ENCODE results near the gene BEND2. TPM values are rescaled to one million over a fixed set of nuclear protein-coding genes. Genes with fewer than 3 reads are reported as not detected.
A peak's percentile ranks its signal among the peaks of the same experiment; 100 is the strongest.

The BEND2 gene
- total RNA-seq, 3 donors from 2014 or later (not counting 1 experiment from before 2014, with no cell fraction given): 0.16 to 1.3 (median 0.48) TPM

DNA sequence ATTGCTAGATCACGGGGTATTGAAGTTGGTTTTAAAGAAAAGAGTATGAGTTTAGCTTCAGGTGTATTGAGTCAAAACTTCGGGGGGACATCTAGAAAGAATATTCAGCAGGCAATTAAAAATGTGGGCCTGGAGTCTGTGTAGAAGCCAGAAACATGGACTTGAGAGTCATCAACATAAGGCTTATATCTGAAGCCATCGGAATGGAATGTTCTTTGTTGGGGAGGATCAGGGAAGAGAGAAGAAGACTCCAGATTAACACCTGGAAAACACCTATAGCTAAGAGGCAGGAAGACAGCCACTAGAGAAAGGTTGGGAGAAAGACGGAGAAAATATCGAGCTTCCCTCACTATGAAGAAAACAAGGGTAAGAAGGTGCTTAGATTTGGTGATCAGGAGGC lies 69.5 kb downstream of the BEND2 start:
- WGBS (ENCODE audit: insufficient coverage): 79% methylated on average over 1 of the region's 5 CpGs

DNA sequence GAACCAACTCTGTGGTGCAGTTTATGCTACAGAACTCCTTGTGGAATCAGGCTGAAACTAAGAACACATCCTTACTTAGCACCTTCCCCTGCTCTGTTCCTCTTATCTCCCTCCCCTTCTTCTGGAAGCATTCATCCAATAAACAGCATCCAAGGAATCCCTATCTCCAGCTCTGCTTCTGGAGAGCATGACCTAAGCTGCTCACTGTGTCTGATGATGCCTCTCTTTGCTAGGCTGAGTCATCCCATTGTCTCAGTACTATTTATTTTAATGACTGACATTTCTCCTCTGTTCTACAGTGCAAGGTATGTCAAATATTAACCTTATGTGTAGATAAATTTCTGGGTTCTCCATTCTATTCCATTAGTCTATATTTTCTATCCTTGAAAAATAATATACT lies 71.2 kb downstream of the BEND2 start:
- no peaks in the 10 kb centered on the region for H3K4me1 Mint-ChIP-seq
- TF ChIP-seq, protein P1, sequence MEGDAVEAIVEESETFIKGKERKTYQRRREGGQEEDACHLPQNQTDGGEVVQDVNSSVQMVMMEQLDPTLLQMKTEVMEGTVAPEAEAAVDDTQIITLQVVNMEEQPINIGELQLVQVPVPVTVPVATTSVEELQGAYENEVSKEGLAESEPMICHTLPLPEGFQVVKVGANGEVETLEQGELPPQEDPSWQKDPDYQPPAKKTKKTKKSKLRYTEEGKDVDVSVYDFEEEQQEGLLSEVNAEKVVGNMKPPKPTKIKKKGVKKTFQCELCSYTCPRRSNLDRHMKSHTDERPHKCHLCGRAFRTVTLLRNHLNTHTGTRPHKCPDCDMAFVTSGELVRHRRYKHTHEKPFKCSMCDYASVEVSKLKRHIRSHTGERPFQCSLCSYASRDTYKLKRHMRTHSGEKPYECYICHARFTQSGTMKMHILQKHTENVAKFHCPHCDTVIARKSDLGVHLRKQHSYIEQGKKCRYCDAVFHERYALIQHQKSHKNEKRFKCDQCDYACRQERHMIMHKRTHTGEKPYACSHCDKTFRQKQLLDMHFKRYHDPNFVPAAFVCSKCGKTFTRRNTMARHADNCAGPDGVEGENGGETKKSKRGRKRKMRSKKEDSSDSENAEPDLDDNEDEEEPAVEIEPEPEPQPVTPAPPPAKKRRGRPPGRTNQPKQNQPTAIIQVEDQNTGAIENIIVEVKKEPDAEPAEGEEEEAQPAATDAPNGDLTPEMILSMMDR (IDR thresholded peaks at IDR 0.05): no peak
- ATAC-seq: no peak

More for the DNA sequence above, 69.5 kb downstream of the BEND2 start:
- Mint-ChIP-seq H3K4me3 (no peak overlapping the region), H3K27me3 (ENCODE audit: low read depth in 2 of 2) (peaks cover 0 to 3% of the 10 kb centered on the region in 2 donors), H3K9me3 (peaks cover 0 to 2% of the 10 kb centered on the region in 2 donors), H3K4me1 (no peaks in the 10 kb centered on the region), H3K36me3 (no peaks in the 10 kb centered on the region), H3K27ac (no peak overlapping the region)
- intact Hi-C loops (cut with micrococcal nuclease): no loop called here
- Histone ChIP-seq H3K4me1 (ENCODE audit: control insufficient read depth, insufficient read depth, low read length) (no peaks in the 10 kb centered on the region), H3K36me3 (ENCODE audit: control insufficient read depth, insufficient read depth, low read length) (no peaks in the 10 kb centered on the region), H3K9me3 (ENCODE audit: control insufficient read depth, insufficient read depth, low read length) (no peaks in the 10 kb centered on the region), H3K27me3 (ENCODE audit: control insufficient read depth, insufficient read depth, low read length) (no peaks in the 10 kb centered on the region), H3K27ac (ENCODE audit: low read length) (no peak overlapping the region), H3K4me3 (ENCODE audit: low read length) (no peak overlapping the region)
- no peak for DNase-seq
- ATAC-seq: no peak
- TF ChIP-seq, protein P1 (IDR thresholded peaks at IDR 0.05): no peak

DNA sequence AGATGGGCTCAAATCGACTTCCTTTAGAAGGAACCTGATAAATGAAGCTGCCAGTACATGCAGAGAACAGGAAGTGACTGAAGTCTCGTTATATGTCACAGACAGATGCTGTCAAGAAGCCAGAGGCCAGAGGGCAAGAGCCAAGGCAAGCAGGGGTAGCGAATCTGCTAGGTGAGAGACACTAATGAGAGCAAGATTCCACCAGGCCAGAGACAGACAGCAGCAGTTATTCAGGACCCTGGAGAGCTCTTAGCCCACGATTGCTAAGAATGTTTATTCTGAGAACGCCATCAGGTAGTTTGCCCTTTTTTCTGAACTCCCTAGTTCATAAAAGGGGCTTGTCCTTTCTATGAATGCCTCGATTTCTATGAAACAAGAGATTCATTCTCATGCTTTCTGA lies 73.7 kb downstream of the BEND2 start:
- WGBS (ENCODE audit: insufficient coverage): 42% methylated on average over 6 of the region's 6 CpGs
- Histone ChIP-seq H3K27ac (ENCODE audit: low read length) (no peak overlapping the region), H3K9me3 (ENCODE audit: control insufficient read depth, insufficient read depth, low read length) (no peaks in the 10 kb centered on the region), H3K36me3 (ENCODE audit: control insufficient read depth, insufficient read depth, low read length) (no peaks in the 10 kb centered on the region), H3K4me3 (ENCODE audit: low read length) (no peak overlapping the region), H3K27me3 (ENCODE audit: control insufficient read depth, insufficient read depth, low read length) (no peaks in the 10 kb centered on the region), H3K4me1 (ENCODE audit: control insufficient read depth, insufficient read depth, low read length) (no peaks in the 10 kb centered on the region)
- Mint-ChIP-seq H3K9me3 (no peaks in the 10 kb centered on the region), H3K27ac (no peak overlapping the region), H3K36me3 (no peaks in the 10 kb centered on the region), H3K4me1 (no peaks in the 10 kb centered on the region), H3K27me3 (ENCODE audit: low read depth in 2 of 2) (peaks cover 0 to 3% of the 10 kb centered on the region in 2 donors), H3K4me3 (no peak overlapping the region)
- DNase-seq (peak in 1 of 2 donors; percentile 7), ATAC-seq (no peak)
- TF ChIP-seq, protein P1 (IDR thresholded peaks at IDR 0.05): no peak
- intact Hi-C loops (cut with micrococcal nuclease): no loop called here

More for the DNA sequence above, 71.2 kb downstream of the BEND2 start:
- H3K36me3 Mint-ChIP-seq: no peaks in the 10 kb centered on the region
- H3K9me3 ChIP-seq (ENCODE audit: control insufficient read depth, insufficient read depth, low read length): no peaks in the 10 kb centered on the region
- H3K27ac Mint-ChIP-seq: no peak overlapping the region
- H3K4me3 Mint-ChIP-seq: no peak overlapping the region
- intact Hi-C loops (cut with micrococcal nuclease): no loop called here
- H3K9me3 Mint-ChIP-seq: no peaks in the 10 kb centered on the region
- DNase-seq: no peak
- peaks cover 0 to 3% of the 10 kb centered on the region in 2 donors for H3K27me3 Mint-ChIP-seq (ENCODE audit: low read depth in 2 of 2)
- H3K27ac ChIP-seq (ENCODE audit: low read length): no peak overlapping the region
- H3K4me3 ChIP-seq (ENCODE audit: low read length): no peak overlapping the region
- no peaks in the 10 kb centered on the region for H3K36me3 ChIP-seq (ENCODE audit: control insufficient read depth, insufficient read depth, low read length)
- H3K4me1 ChIP-seq (ENCODE audit: control insufficient read depth, insufficient read depth, low read length): no peaks in the 10 kb centered on the region
- no peaks in the 10 kb centered on the region for H3K27me3 ChIP-seq (ENCODE audit: control insufficient read depth, insufficient read depth, low read length)

DNA sequence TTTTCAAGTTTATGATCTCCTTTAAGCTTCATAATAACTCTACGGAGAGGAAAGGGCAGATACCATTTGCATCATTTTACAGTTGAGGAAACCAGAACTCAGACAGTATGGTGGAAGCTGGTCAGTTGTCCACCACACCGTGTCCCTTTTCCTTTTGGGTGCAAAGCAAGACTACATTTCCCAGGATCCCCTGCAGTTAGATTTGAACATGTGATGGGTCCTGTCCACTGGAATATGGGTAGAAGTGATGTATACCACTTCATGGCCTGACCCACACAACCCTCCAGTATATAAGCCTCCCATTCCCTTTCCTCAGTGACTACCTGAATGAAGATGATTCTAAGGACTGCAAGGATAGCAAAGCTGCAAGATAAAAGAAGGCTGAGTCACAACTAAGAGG lies 74.7 kb downstream of the BEND2 start:
- whole genome bisulfite sequencing (ENCODE audit: insufficient coverage): 75% methylated on average over 2 of the region's 2 CpGs

More for the DNA sequence above, 74.7 kb downstream of the BEND2 start:
- H3K36me3 ChIP-seq (ENCODE audit: control insufficient read depth, insufficient read depth, low read length): no peaks in the 10 kb centered on the region
- H3K27me3 ChIP-seq (ENCODE audit: control insufficient read depth, insufficient read depth, low read length): no peaks in the 10 kb centered on the region
- H3K4me1 ChIP-seq (ENCODE audit: control insufficient read depth, insufficient read depth, low read length): no peaks in the 10 kb centered on the region
- peaks cover 0 to 3% of the 10 kb centered on the region in 2 donors for H3K27me3 Mint-ChIP-seq (ENCODE audit: low read depth in 2 of 2)
- TF ChIP-seq, protein P1 (IDR thresholded peaks at IDR 0.05): no peak
- no peak for ATAC-seq
- no peak for DNase-seq
- H3K27ac ChIP-seq (ENCODE audit: low read length): no peak overlapping the region
- no peaks in the 10 kb centered on the region for H3K9me3 ChIP-seq (ENCODE audit: control insufficient read depth, insufficient read depth, low read length)
- no peaks in the 10 kb centered on the region for H3K9me3 Mint-ChIP-seq
- intact Hi-C loops (cut with micrococcal nuclease): no loop called here
- no peaks in the 10 kb centered on the region for H3K4me1 Mint-ChIP-seq
- H3K4me3 ChIP-seq (ENCODE audit: low read length): no peak overlapping the region
- no peaks in the 10 kb centered on the region for H3K36me3 Mint-ChIP-seq
- no peak overlapping the region for H3K27ac Mint-ChIP-seq
- H3K4me3 Mint-ChIP-seq: no peak overlapping the region
